MM.1S (cell line): ENCODE data around the gene AUTS2.

Experiments
- DNase-seq: peaks from one replicate; pipeline ENCODE4 v3.0.0-alpha.2; 2015
- H2AFZ ChIP-seq: fragments of 300-600 bp; sonication (generic); 2 replicates; pipeline ENCODE4 v1.6.0; 2016; ENCODE audit warnings: antibody characterized with exemption, low read length
- H3F3A ChIP-seq: fragments of 300-600 bp; sonication (generic); 2 replicates; pipeline ENCODE4 v1.6.1; 2016; ENCODE audit warnings: mild to moderate bottlenecking, antibody characterized with exemption, low read length, moderate library complexity, mixed read lengths; ENCODE audit not compliant: insufficient read depth
- H3K27ac ChIP-seq: fragments of 300-600 bp; sonication (generic); 2 replicates; pipeline ENCODE4 v1.5.1; 2016; ENCODE audit warnings: mild to moderate bottlenecking, low read length
- H3K27me3 ChIP-seq: fragments of 300-600 bp; sonication (generic); replicated peaks from 2 replicates; pipeline ENCODE4 v1.6.0; 2016; ENCODE audit warnings: low read length; ENCODE audit not compliant: insufficient read depth
- H3K36me3 ChIP-seq: fragments of 300-600 bp; sonication (generic); replicated peaks from 2 replicates; pipeline ENCODE4 v1.6.1; 2016; ENCODE audit warnings: mild to moderate bottlenecking, low read length, mixed read lengths; ENCODE audit not compliant: insufficient read depth
- H3K4me1 ChIP-seq: fragments of 300-600 bp; sonication (generic); 2 replicates; pipeline ENCODE4 v1.6.1; 2016; ENCODE audit warnings: low read length, mixed read lengths
- H3K4me2 ChIP-seq: fragments of 300-600 bp; sonication (generic); 2 replicates; pipeline ENCODE4 v1.6.0; 2016; ENCODE audit warnings: low read depth, low read length
- H3K4me3 ChIP-seq: fragments of 300-600 bp; sonication (generic); 2 replicates; pipeline ENCODE4 v1.5.1; 2016; ENCODE audit warnings: low read length, mixed read lengths
- H3K79me2 ChIP-seq: fragments of 300-600 bp; sonication (generic); 2 replicates; pipeline ENCODE4 v1.6.1; 2016; ENCODE audit warnings: mixed run types, low read length, mixed read lengths
- H3K9ac ChIP-seq: fragments of 300-600 bp; sonication (generic); 2 replicates; pipeline ENCODE4 v1.6.1; 2016; ENCODE audit warnings: low read length, mixed read lengths
- H3K9me2 ChIP-seq: fragments of 300-600 bp; sonication (generic); replicated peaks from 2 replicates; pipeline ENCODE4 v1.6.1; 2016; ENCODE audit warnings: mild to moderate bottlenecking, low read length, mixed read lengths; ENCODE audit not compliant: insufficient read depth
- H3K9me3 ChIP-seq: fragments of 300-600 bp; sonication (generic); replicated peaks from 2 replicates; pipeline ENCODE4 v1.6.1; 2016; ENCODE audit warnings: mild to moderate bottlenecking, low read length, mixed read lengths; ENCODE audit not compliant: insufficient read depth
- H4K20me1 ChIP-seq: fragments of 300-600 bp; sonication (generic); 2 replicates; pipeline ENCODE4 v1.6.1; 2016; ENCODE audit warnings: mild to moderate bottlenecking, low read length, moderate library complexity, mixed read lengths; ENCODE audit not compliant: insufficient read depth
- EZH2 ChIP-seq: fragments of 300-600 bp; sonication (generic); optimal IDR thresholded peaks from 2 replicates; pipeline ENCODE3; 2017; ENCODE audit warnings: low read depth, mild to moderate bottlenecking, antibody characterized with exemption, low read length, mixed read lengths
- EZH2phosphoT487 ChIP-seq: fragments of 300-600 bp; sonication (generic); IDR thresholded peaks from 2 replicates; pipeline ENCODE4 v1.6.1; 2018; ENCODE audit warnings: antibody characterized with exemption, low read length
- TF ChIP-seq, protein P1 (sequence below): fragments of 300-600 bp; sonication (generic); IDR thresholded peaks from 2 replicates; pipeline ENCODE4 v1.5.1; 2016; ENCODE audit warnings: antibody characterized with exemption, low read length, mixed read lengths

AUTS2 gene

DNA sequence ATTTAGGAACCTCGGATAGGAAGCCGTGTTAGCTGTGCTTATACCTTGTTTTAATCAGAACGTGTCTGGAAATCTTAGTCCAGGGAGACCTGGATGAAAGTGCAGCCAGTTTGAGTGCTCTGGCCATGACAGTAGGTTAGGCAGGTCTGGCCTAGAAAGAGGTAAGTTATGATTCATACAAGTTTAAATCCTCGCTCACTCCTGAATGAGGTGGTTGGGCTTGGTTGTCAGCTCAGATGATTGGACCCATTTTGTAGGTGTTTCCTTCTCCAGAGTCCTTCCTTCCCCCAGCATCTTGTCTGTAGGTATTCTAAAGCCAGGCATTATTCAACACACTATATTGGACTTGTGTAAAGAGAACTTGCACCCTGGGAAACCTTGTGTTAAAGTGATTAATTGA lies 971.8 kb downstream of the AUTS2 start:
- Histone ChIP-seq H3K27ac (no peak overlapping the region), H3K27me3 (no peaks in the 10 kb centered on the region), H3K4me2 (no peak overlapping the region), H3K36me3 (no peaks in the 10 kb centered on the region), H3K9ac (no peak overlapping the region), H3K4me3 (no peak overlapping the region), H3K4me1 (no peaks in the 10 kb centered on the region), H2AFZ (no peak overlapping the region), H3F3A (no peaks in the 10 kb centered on the region), H3K79me2 (no peaks in the 10 kb centered on the region), H4K20me1 (no peaks in the 10 kb centered on the region), H3K9me2 (no peaks in the 10 kb centered on the region), H3K9me3 (no peaks in the 10 kb centered on the region)
- DNase-seq = no peak
- no peak for TF ChIP-seq EZH2phosphoT487

DNA sequence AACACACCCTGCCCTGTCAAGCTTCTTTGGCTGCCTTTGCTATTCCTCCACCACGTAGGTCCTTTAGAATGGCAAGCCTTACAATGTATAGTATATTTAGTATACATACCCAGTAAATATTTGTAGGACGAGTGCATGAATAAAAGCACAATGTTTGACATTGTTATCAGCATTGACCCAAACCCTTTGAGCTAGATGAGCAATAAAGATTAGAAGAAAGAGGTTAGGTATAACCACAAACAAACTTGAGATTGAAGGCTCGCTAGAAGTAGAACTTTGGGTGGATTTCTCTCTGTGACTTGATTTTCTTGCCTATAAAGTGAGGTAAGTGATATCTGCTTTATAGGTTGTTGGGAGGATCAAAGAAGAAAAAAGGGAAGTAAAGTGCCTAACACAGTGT lies 972.7 kb downstream of the AUTS2 start:
- Histone ChIP-seq H3K27me3 (no peaks in the 10 kb centered on the region), H3F3A (no peaks in the 10 kb centered on the region), H3K79me2 (no peaks in the 10 kb centered on the region), H4K20me1 (no peaks in the 10 kb centered on the region), H3K4me3 (no peak overlapping the region), H3K9ac (no peak overlapping the region), H3K9me2 (no peaks in the 10 kb centered on the region), H3K4me2 (no peak overlapping the region), H3K9me3 (no peaks in the 10 kb centered on the region), H3K4me1 (no peaks in the 10 kb centered on the region), H3K36me3 (no peaks in the 10 kb centered on the region), H2AFZ (no peak overlapping the region), H3K27ac (no peak overlapping the region)
- no peak for DNase-seq
- TF ChIP-seq, protein P1, sequence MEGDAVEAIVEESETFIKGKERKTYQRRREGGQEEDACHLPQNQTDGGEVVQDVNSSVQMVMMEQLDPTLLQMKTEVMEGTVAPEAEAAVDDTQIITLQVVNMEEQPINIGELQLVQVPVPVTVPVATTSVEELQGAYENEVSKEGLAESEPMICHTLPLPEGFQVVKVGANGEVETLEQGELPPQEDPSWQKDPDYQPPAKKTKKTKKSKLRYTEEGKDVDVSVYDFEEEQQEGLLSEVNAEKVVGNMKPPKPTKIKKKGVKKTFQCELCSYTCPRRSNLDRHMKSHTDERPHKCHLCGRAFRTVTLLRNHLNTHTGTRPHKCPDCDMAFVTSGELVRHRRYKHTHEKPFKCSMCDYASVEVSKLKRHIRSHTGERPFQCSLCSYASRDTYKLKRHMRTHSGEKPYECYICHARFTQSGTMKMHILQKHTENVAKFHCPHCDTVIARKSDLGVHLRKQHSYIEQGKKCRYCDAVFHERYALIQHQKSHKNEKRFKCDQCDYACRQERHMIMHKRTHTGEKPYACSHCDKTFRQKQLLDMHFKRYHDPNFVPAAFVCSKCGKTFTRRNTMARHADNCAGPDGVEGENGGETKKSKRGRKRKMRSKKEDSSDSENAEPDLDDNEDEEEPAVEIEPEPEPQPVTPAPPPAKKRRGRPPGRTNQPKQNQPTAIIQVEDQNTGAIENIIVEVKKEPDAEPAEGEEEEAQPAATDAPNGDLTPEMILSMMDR = no peak
- no peak for TF ChIP-seq EZH2phosphoT487
- TF ChIP-seq EZH2 = no peak

DNA sequence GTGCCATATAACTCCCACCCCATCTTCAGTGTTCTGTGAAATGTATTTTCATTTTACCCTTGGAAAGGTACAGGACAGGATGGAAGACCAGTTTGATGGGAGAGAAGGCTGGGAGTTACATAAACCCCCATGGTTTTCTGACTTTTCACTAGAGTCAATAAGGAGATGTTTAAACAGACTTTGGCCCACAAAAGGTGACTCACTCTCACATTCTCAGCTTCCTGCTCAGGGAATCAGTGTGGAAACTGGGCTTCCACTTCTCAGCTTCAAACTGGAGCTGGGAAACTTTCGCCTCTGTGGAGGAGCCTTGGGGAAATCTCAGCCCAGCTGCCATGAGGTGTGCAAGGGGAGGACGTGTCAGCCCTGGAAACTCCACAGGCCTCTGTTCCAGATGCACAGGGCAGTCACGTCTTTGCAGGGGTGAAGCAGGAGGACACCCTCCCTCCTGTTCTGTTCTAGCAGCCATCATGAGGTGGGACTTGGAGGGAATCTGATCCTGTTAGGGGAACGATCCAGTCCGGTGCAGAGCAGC lies 973.2 kb downstream of the AUTS2 start:
- Histone ChIP-seq H3K36me3 (no peaks in the 10 kb centered on the region), H3K9me2 (no peaks in the 10 kb centered on the region), H3K27ac (no peak overlapping the region), H3K4me1 (no peaks in the 10 kb centered on the region), H3K27me3 (no peaks in the 10 kb centered on the region), H3K9me3 (no peaks in the 10 kb centered on the region), H3K9ac (no peak overlapping the region), H3F3A (no peaks in the 10 kb centered on the region), H3K79me2 (no peaks in the 10 kb centered on the region), H3K4me2 (no peak overlapping the region), H4K20me1 (no peaks in the 10 kb centered on the region), H2AFZ (no peak overlapping the region), H3K4me3 (no peak overlapping the region)
- TF ChIP-seq EZH2 = no peak
- DNase-seq = no peak

GRCh38 chr7:70571961-70572360 lies 973.7 kb downstream of the AUTS2 start:
- H3K4me2 ChIP-seq = no peak overlapping the region
- H3F3A ChIP-seq = no peaks in the 10 kb centered on the region
- H4K20me1 ChIP-seq = no peaks in the 10 kb centered on the region
- no peaks in the 10 kb centered on the region for H3K9me2 ChIP-seq
- no peak overlapping the region for H3K4me3 ChIP-seq
- no peaks in the 10 kb centered on the region for H3K79me2 ChIP-seq
- H3K27ac ChIP-seq = no peak overlapping the region
- H3K27me3 ChIP-seq = no peaks in the 10 kb centered on the region
- H3K36me3 ChIP-seq = no peaks in the 10 kb centered on the region
- no peak overlapping the region for H2AFZ ChIP-seq
- no peaks in the 10 kb centered on the region for H3K4me1 ChIP-seq
- TF ChIP-seq, protein P1 = no peak
- TF ChIP-seq EZH2phosphoT487 = no peak
- TF ChIP-seq EZH2 = no peak
- no peak for DNase-seq
- no peaks in the 10 kb centered on the region for H3K9me3 ChIP-seq
- no peak overlapping the region for H3K9ac ChIP-seq
